Measurements from ENCODE around the gene PPP6R2. TPM values are rescaled to one million over a fixed set of nuclear protein-coding genes. Genes with fewer than 3 reads are reported as not detected.

The PPP6R2 gene
- total and polyA plus RNA-seq, 2 donors (not counting 3 experiments of a cell fraction or from before 2014, with no cell fraction given) = 38.6 to 54.6 TPM

DNA sequence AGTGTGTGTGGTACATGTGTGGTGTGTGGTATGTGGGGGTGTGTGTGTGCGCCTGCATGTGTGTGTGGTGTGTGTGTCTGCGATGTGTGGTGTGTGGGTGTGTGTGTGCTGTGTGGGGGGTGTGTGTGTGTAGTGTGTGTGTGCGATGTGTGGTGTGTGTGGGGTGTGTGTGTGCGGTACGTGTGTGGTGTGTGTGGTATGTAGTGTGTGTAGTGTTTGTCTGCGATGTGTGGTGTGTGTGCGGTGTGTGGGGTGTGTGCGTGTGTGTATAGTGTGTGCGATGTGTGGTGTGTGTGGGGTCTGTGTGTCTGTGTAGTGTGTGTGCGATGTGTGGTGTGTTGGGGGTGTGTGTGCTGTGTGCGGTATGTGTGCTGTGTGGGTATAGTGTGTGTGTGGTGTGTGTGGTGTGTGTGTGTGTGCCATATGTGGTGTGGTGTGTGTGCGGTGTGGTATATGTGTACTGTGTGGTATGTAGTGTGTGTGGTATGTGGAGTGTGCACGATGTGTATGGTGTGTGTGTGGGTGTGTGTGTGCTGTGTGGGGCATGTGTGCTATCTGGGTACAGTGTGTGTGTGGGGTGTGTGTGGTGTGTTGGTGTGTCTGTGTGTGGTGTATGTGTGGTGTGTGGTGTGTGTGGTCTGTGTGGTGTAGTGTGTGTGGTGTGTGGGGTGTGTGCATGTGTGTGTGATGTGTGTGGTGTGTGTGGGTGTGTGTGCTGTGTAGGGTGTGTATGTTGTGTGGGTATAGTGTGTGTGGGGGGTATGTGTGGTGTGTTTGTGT is 5.7 kb upstream of the PPP6R2 start:
- Histone ChIP-seq H4K20me1 (replicated peaks; ENCODE audit: control insufficient read depth, extremely low read depth, insufficient read depth, low read length) (no peaks in the 10 kb centered on the region), H3K27me3 (ENCODE audit: control insufficient read depth in 2 of 2, insufficient read depth in 2 of 2, low read length in 2 of 2) (no peaks in the 10 kb centered on the region), H2AFZ (ENCODE audit: low read depth, low read length) (no peak overlapping the region), H3K4me2 (ENCODE audit: insufficient read depth, low read length) (no peak overlapping the region), H3K4me1 (ENCODE audit: control insufficient read depth, extremely low read depth, insufficient read depth, low read length) (peaks cover 2% of the 10 kb centered on the region), H3K4me3 (replicated peaks in 1 of 3; ENCODE audit: insufficient read depth in 1 of 3, low read depth in 1 of 3, low read length in 3 of 3) (no peak overlapping the region), H3K27ac (ENCODE audit: insufficient read depth, low read depth, low read length) (no peak overlapping the region), H3K79me2 (ENCODE audit: control insufficient read depth, insufficient read depth, low read length) (no peaks in the 10 kb centered on the region), H3K9me1 (replicated peaks; ENCODE audit: control insufficient read depth, extremely low read depth, insufficient read depth, low read length) (no peaks in the 10 kb centered on the region), H3K36me3 (ENCODE audit: control insufficient read depth in 2 of 2, extremely low read depth in 1 of 2, insufficient read depth in 2 of 2, low read length in 2 of 2) (no peaks in the 10 kb centered on the region), H3K9me3 (replicated peaks; ENCODE audit: control insufficient read depth, insufficient read depth, low read length) (no peaks in the 10 kb centered on the region), H3K9ac (replicated peaks; ENCODE audit: extremely low read depth, insufficient read depth, low read length) (no peak overlapping the region)
- CTCF ChIA-PET = no interaction called here
- FAIRE-seq = no peak
- POLR2A ChIA-PET = no interaction called here
- dilution Hi-C loops (cut with MboI; ENCODE audit: extremely low pct_ligation_motif_present, low sequenced_read_pairs) = no loop called here
- intact Hi-C loops (cut with micrococcal nuclease) = no loop called here
- TF ChIP-seq JUN (IDR thresholded peaks at IDR 0.05; ENCODE audit: borderline replicate concordance, insufficient read depth, insufficient read length, low read depth) = no peak
- no peak for TF ChIP-seq POLR2A (IDR thresholded peaks at IDR 0.05; ENCODE audit: low read depth, low read length)
- TF ChIP-seq FOS (IDR thresholded peaks at IDR 0.05; ENCODE audit: borderline replicate concordance, insufficient read depth, low read length) = no peak
- no peak for TF ChIP-seq MYC (IDR thresholded peaks at IDR 0.05; ENCODE audit: low read depth, low read length)
- TF ChIP-seq POLR2AphosphoS5 (IDR thresholded peaks at IDR 0.05; ENCODE audit: insufficient read depth, low read depth, low read length) = no peak
- TF ChIP-seq, protein P1, sequence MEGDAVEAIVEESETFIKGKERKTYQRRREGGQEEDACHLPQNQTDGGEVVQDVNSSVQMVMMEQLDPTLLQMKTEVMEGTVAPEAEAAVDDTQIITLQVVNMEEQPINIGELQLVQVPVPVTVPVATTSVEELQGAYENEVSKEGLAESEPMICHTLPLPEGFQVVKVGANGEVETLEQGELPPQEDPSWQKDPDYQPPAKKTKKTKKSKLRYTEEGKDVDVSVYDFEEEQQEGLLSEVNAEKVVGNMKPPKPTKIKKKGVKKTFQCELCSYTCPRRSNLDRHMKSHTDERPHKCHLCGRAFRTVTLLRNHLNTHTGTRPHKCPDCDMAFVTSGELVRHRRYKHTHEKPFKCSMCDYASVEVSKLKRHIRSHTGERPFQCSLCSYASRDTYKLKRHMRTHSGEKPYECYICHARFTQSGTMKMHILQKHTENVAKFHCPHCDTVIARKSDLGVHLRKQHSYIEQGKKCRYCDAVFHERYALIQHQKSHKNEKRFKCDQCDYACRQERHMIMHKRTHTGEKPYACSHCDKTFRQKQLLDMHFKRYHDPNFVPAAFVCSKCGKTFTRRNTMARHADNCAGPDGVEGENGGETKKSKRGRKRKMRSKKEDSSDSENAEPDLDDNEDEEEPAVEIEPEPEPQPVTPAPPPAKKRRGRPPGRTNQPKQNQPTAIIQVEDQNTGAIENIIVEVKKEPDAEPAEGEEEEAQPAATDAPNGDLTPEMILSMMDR (IDR thresholded peaks at IDR 0.05; ENCODE audit: extremely low read depth in 1 of 2, insufficient read depth in 1 of 2, low read depth in 1 of 2, low read length in 2 of 2) = no peak
- TF ChIP-seq EZH2 (IDR thresholded peaks at IDR 0.05; ENCODE audit: borderline replicate concordance, low read depth, low read length, severe bottlenecking) = no peak
- TF ChIP-seq, protein P2, sequence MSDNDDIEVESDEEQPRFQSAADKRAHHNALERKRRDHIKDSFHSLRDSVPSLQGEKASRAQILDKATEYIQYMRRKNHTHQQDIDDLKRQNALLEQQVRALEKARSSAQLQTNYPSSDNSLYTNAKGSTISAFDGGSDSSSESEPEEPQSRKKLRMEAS (IDR thresholded peaks at IDR 0.05; ENCODE audit: insufficient read depth, insufficient read length) = no peak
- TF ChIP-seq GATA2 (IDR thresholded peaks at IDR 0.05; ENCODE audit: insufficient read depth, insufficient read length, low read depth, low read length) = no peak
- DNase-seq (ENCODE audit: low read depth, low spot score) = no peak
- no TSS peak for BruUV-seq (replicated peaks)
